ENCODE data around the gene TLE6.

DNA sequence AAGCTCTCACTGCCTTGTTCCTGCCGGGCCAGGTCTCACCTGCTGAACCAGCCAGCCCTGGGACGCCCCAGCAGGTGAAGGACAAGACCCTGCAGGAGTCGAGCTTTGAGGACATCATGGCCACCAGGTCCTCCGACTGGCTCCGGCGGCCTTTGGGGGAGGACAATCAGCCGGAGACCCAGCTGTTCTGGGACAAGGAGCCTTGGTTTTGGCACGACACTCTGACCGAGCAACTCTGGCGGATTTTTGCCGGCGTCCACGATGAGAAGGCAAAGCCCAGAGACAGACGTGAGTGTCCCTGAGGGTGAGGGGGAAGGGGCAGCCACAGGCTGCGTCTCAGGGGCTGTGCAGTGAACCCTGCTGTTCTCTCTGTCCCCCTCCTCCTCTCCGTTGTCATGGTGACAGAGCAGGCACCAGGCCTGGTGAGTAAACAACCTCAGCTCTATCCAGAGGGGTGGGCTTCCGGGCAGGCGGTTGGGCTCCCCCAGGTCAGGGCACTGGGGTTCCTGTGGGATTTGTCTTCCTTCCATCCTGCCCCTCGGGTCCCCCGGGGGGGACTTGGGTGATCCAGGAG lies 9.7 kb downstream of the TLE6 start:
- TF ChIP-seq, protein P1, sequence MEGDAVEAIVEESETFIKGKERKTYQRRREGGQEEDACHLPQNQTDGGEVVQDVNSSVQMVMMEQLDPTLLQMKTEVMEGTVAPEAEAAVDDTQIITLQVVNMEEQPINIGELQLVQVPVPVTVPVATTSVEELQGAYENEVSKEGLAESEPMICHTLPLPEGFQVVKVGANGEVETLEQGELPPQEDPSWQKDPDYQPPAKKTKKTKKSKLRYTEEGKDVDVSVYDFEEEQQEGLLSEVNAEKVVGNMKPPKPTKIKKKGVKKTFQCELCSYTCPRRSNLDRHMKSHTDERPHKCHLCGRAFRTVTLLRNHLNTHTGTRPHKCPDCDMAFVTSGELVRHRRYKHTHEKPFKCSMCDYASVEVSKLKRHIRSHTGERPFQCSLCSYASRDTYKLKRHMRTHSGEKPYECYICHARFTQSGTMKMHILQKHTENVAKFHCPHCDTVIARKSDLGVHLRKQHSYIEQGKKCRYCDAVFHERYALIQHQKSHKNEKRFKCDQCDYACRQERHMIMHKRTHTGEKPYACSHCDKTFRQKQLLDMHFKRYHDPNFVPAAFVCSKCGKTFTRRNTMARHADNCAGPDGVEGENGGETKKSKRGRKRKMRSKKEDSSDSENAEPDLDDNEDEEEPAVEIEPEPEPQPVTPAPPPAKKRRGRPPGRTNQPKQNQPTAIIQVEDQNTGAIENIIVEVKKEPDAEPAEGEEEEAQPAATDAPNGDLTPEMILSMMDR (IDR thresholded peaks at IDR 0.05): no peak
- no peak for TF ChIP-seq EP300 (IDR thresholded peaks at IDR 0.05)

Data from tibial nerve (tissue), 4 donors.